Fibroblast of skin of back (primary cell): Measurements from ENCODE around the gene UST.
A peak's percentile ranks its signal among the peaks of the same experiment; 100 is the strongest.
"Not testable (repeated sequence)": the region's sequence is repeated elsewhere in the genome, so short reads cannot be mapped to it uniquely, and the experiment has no call there.

Experiments
- DNase-seq: peaks from one replicate; pipeline ENCODE4 v3.0.0-alpha.2; 2013

The UST gene

GRCh38 chr6:148768646-148769270, 21.9 kb downstream of the UST start:
- no peak for DNase-seq

GRCh38 chr6:148769304-148769968, 22.6 kb downstream of the UST start:
- no peak for DNase-seq

GRCh38 chr6:148770408-148771211, 23.8 kb downstream of the UST start:
- DNase-seq: no peak

- no peak for DNase-seq
Observed at GRCh38 chr6:148771212-148771601, 24.4 kb downstream of the UST start.

GRCh38 chr6:148771896-148772554, 25.2 kb downstream of the UST start:
- DNase-seq: no peak

GRCh38 chr6:148775161-148775560, 28.3 kb downstream of the UST start:
- no peak for DNase-seq

GRCh38 chr6:148776321-148777308, 29.8 kb downstream of the UST start:
- DNase-seq: peak; percentile 72

GRCh38 chr6:148779142-148779562, 32.3 kb downstream of the UST start:
- no peak for DNase-seq

GRCh38 chr6:148780423-148780822, 33.6 kb downstream of the UST start:
- DNase-seq: not testable (repeated sequence)

- no peak for DNase-seq
Observed at GRCh38 chr6:148780918-148781436, 34.1 kb downstream of the UST start.

- no peak for DNase-seq
Observed at GRCh38 chr6:148789948-148790347, 43.1 kb downstream of the UST start.

GRCh38 chr6:148790404-148790803, 43.6 kb downstream of the UST start:
- no peak for DNase-seq

- no peak for DNase-seq
Observed at GRCh38 chr6:148790817-148791216, 44.0 kb downstream of the UST start.

GRCh38 chr6:148791372-148791771, 44.5 kb downstream of the UST start:
- no peak for DNase-seq

- DNase-seq: peak; percentile 16
Observed at GRCh38 chr6:148793721-148794120, 46.9 kb downstream of the UST start.

- DNase-seq: no peak
Observed at GRCh38 chr6:148794797-148795196, 48.0 kb downstream of the UST start.

GRCh38 chr6:148795563-148795962, 48.7 kb downstream of the UST start:
- DNase-seq: no peak

GRCh38 chr6:148799647-148800046, 52.8 kb downstream of the UST start:
- no peak for DNase-seq

GRCh38 chr6:148800536-148800935, 53.7 kb downstream of the UST start:
- peak; percentile 25 for DNase-seq

GRCh38 chr6:148803979-148804378, 57.1 kb downstream of the UST start:
- peak; percentile 22 for DNase-seq

GRCh38 chr6:148805777-148806176, 58.9 kb downstream of the UST start:
- DNase-seq: no peak

- no peak for DNase-seq
Observed at GRCh38 chr6:148807784-148808183, 61.0 kb downstream of the UST start.
